OCI-LY1 (cell line): Measurements from ENCODE around the gene ELP2.

Experiments
- EZH2 ChIP-seq: fragments of 200-600 bp; sonication (generic), shearing (Covaris generic); IDR thresholded peaks from 2 replicates; pipeline ENCODE4 v1.8.0; 2017; ENCODE audit warnings: borderline replicate concordance, mixed run types, mild to moderate bottlenecking, antibody characterized with exemption, low read length, moderate library complexity, mixed read lengths
- TF ChIP-seq, protein P1 (sequence below): fragments of 200-600 bp; sonication (generic), shearing (Covaris generic); IDR thresholded peaks from 2 replicates; pipeline ENCODE4 v1.5.1; 2017; ENCODE audit warnings: mild to moderate bottlenecking, antibody characterized with exemption, low read length, moderate library complexity, mixed read lengths

- TF ChIP-seq EZH2 = no peak
- TF ChIP-seq, protein P1, sequence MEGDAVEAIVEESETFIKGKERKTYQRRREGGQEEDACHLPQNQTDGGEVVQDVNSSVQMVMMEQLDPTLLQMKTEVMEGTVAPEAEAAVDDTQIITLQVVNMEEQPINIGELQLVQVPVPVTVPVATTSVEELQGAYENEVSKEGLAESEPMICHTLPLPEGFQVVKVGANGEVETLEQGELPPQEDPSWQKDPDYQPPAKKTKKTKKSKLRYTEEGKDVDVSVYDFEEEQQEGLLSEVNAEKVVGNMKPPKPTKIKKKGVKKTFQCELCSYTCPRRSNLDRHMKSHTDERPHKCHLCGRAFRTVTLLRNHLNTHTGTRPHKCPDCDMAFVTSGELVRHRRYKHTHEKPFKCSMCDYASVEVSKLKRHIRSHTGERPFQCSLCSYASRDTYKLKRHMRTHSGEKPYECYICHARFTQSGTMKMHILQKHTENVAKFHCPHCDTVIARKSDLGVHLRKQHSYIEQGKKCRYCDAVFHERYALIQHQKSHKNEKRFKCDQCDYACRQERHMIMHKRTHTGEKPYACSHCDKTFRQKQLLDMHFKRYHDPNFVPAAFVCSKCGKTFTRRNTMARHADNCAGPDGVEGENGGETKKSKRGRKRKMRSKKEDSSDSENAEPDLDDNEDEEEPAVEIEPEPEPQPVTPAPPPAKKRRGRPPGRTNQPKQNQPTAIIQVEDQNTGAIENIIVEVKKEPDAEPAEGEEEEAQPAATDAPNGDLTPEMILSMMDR = no peak
Measured at GRCh38 chr18:36086186-36086585, 43.5 kb upstream of the ELP2 start.
